Neural crest cell (in vitro differentiated cells): ENCODE results near the gene PCBP3. TPM values are rescaled to one million over a fixed set of nuclear protein-coding genes. Genes with fewer than 3 reads are reported as not detected.

Experiments used
- DNase-seq: peaks from one replicate; pipeline ENCODE4 v3.0.0; 2021; ENCODE audit warnings: low read depth, mixed read lengths, low spot score
- H3K27ac Mint-ChIP-seq: one replicate; pipeline ENCODE4 v1.8.0; 2021; ENCODE audit warnings: mild to moderate bottlenecking, mixed read lengths; ENCODE audit not compliant: unreplicated experiment
- H3K27me3 Mint-ChIP-seq: 2 replicates; pipeline ENCODE4 v1.8.0; 2021; ENCODE audit warnings: low read depth, mild to moderate bottlenecking, mixed read lengths
- H3K36me3 Mint-ChIP-seq: 2 replicates; pipeline ENCODE4 v1.8.0; 2021; ENCODE audit warnings: low read depth, mild to moderate bottlenecking, mixed read lengths
- H3K4me1 Mint-ChIP-seq: 2 replicates; pipeline ENCODE4 v1.8.0; 2021; ENCODE audit warnings: mixed read lengths
- H3K4me3 Mint-ChIP-seq: one replicate; pipeline ENCODE4 v1.8.0; 2021; ENCODE audit warnings: mild to moderate bottlenecking, mixed read lengths
- H3K9me3 Mint-ChIP-seq: 2 replicates; pipeline ENCODE4 v1.8.0; 2021; ENCODE audit warnings: mixed read lengths
- total RNA-seq: library from RNA; stranded (reverse); gene quantifications from 2 replicates; pipeline ENCODE4 v1.2.1, GENCODE V29; 2021
- TF ChIP-seq, protein P1 (sequence below): fragments of 200-600 bp; sonication (generic); conservative IDR thresholded peaks from 2 replicates; pipeline ENCODE4 v1.5.0; 2021; ENCODE audit warnings: antibody characterized with exemption, mild to moderate bottlenecking

Gene PCBP3
- total RNA-seq, 1 donor from 2014 or later, result 5.1 TPM

DNA sequence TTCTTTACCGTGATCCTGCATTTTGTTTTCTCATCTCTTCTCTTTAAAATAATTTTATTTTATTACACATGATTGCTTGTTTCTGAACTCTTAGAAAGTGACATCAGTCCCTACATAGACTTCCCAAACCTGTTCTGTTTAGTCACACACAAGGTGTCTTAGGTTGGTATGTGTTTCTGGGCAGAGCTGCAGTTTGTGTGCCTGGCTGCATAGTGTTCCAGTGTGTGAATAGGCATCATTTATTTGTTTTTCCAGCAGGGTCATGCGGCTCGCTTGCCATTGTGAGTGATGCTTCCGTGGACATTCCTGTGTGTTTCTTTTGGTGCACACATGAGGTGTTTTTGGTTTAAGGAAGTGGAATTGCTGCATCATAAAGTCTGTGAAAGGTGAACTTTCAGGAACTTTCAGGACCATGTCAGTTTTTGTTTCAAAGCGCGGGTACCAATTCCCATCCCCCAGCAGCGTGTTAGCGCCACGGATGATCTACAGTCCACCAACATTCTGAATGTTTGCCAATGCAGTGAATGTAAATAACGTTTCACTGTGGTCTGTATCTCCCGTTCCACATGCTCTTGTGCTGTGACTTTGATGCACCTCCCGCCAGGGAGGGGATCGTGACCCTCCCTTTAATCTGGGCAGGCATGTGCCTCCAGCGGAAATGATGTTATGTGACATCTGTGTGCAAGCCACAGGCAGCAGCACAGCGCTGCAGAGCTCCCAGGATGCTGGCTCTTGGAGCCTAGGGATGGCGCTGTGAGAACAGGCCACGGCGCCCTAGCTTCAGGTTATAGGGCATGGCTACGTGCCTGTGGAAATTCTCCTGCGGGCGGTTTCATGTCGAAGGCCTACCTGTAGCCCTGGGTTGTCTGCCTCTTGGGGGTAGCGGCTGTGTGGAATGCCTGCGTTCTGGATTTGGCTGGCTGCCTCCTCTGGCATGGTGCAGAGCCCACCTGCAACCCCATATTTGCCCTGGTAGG, 193.5 kb downstream of the PCBP3 start:
- DNase-seq, result no peak
- Mint-ChIP-seq H3K36me3 (peaks cover 4% of the 10 kb centered on the region), H3K4me3 (no peak overlapping the region), H3K9me3 (peaks cover 7% of the 10 kb centered on the region), H3K27ac (peak overlapping the region; percentile 97), H3K27me3 (no peaks in the 10 kb centered on the region), H3K4me1 (peaks cover 30% of the 10 kb centered on the region)
- TF ChIP-seq, protein P1, sequence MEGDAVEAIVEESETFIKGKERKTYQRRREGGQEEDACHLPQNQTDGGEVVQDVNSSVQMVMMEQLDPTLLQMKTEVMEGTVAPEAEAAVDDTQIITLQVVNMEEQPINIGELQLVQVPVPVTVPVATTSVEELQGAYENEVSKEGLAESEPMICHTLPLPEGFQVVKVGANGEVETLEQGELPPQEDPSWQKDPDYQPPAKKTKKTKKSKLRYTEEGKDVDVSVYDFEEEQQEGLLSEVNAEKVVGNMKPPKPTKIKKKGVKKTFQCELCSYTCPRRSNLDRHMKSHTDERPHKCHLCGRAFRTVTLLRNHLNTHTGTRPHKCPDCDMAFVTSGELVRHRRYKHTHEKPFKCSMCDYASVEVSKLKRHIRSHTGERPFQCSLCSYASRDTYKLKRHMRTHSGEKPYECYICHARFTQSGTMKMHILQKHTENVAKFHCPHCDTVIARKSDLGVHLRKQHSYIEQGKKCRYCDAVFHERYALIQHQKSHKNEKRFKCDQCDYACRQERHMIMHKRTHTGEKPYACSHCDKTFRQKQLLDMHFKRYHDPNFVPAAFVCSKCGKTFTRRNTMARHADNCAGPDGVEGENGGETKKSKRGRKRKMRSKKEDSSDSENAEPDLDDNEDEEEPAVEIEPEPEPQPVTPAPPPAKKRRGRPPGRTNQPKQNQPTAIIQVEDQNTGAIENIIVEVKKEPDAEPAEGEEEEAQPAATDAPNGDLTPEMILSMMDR, result no peak

DNA sequence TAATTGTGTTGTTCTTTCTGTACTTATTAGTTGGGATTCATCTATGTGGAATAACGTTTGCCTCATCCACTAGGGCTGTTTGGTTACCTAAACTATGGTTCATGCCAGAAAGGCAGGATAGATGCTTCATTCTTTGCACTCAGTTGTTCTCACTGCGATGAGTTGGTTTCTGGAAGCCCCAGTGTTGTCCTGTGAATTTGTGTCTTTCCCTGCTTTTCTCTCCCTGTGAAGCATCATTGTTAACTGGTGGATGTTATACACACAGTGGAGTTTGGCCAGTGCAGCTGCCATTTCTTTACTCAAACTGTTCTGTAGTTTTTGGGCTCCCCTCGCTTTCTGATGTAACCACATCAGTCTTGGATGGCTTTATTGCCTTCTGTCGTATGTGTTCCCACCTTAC, 194.4 kb downstream of the PCBP3 start:
- H3K4me3 Mint-ChIP-seq, result no peak overlapping the region
- no peak overlapping the region for H3K27ac Mint-ChIP-seq
- peaks cover 4% of the 10 kb centered on the region for H3K36me3 Mint-ChIP-seq
- peaks cover 20% of the 10 kb centered on the region for H3K4me1 Mint-ChIP-seq
- no peaks in the 10 kb centered on the region for H3K27me3 Mint-ChIP-seq
- DNase-seq, result no peak
- TF ChIP-seq, protein P1, result no peak
- peaks cover 7% of the 10 kb centered on the region for H3K9me3 Mint-ChIP-seq

DNA sequence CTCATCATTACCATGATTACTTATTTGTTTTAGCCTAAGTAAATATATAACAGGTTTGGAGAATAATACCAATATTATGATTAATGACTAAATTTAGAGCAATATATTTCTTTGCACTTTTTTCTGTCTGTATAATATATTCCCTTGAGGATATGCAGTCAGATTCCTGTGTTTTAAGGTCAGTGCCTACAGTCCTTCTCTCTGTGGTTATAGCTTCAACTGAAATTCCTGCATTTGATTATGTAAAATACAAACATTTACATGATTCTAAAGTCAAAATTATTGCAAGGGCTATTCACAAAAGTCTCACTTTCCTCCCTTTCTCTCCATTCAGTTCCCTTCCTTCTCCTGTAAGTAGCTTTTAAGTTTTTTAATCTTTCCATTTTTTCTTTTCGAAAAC, 195.1 kb downstream of the PCBP3 start:
- DNase-seq, result no peak
- H3K27me3 Mint-ChIP-seq, result no peaks in the 10 kb centered on the region
- TF ChIP-seq, protein P1, result no peak
- peaks cover 7% of the 10 kb centered on the region for H3K9me3 Mint-ChIP-seq
- H3K36me3 Mint-ChIP-seq, result peaks cover 4% of the 10 kb centered on the region
- no peak overlapping the region for H3K4me3 Mint-ChIP-seq
- no peak overlapping the region for H3K27ac Mint-ChIP-seq
- peaks cover 20% of the 10 kb centered on the region for H3K4me1 Mint-ChIP-seq

DNA sequence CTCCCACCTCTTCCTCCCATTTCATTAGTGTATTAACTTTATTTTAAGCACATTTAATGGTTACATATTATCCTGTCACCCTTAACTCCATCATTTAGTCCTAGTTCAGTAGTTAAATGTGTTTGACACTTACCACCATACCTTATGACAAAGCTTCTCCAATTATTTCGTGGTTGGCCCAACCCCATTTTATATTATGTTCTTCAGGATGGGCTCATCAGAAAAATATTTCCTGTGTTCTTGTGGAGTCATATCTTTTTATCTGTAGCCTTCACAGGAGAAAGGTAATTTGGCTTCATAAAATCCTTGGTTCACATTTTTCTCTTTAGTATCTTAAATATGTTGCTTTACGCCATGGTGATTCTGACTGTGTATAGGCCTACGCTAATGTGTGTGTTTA, 195.7 kb downstream of the PCBP3 start:
- TF ChIP-seq, protein P1, result no peak
- H3K36me3 Mint-ChIP-seq, result peaks cover 4% of the 10 kb centered on the region
- no peak overlapping the region for H3K4me3 Mint-ChIP-seq
- no peaks in the 10 kb centered on the region for H3K27me3 Mint-ChIP-seq
- H3K27ac Mint-ChIP-seq, result no peak overlapping the region
- no peak for DNase-seq
- peaks cover 20% of the 10 kb centered on the region for H3K4me1 Mint-ChIP-seq
- H3K9me3 Mint-ChIP-seq, result peaks cover 7% of the 10 kb centered on the region

DNA sequence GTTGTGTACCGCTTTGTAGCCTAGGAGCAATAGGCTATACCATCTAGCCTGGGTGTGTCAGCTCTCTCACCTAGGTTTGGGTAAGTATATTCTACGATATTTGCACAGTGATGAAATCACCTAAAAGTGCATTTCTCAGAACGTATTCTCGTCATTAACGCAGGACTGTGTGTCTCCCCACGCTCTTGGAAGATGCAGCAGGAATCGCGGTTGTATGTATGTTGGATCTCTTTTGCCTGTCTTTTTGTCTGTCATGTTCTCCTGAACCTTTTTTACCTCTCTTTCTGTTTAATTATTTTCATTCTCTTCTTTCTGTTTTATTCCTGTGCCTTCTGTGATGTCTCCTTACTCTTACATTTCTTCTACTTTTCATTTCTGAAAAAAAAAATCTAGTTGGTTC, 197.5 kb downstream of the PCBP3 start:
- H3K4me1 Mint-ChIP-seq, result peaks cover 23% of the 10 kb centered on the region
- no peak overlapping the region for H3K27ac Mint-ChIP-seq
- TF ChIP-seq, protein P1, result no peak
- H3K36me3 Mint-ChIP-seq, result peaks cover 4% of the 10 kb centered on the region
- H3K9me3 Mint-ChIP-seq, result peaks cover 7% of the 10 kb centered on the region
- DNase-seq, result no peak
- H3K27me3 Mint-ChIP-seq, result no peaks in the 10 kb centered on the region
- H3K4me3 Mint-ChIP-seq, result no peak overlapping the region
